ENCODE measurements around the gene GRIFIN.

GRIFIN gene

DNA sequence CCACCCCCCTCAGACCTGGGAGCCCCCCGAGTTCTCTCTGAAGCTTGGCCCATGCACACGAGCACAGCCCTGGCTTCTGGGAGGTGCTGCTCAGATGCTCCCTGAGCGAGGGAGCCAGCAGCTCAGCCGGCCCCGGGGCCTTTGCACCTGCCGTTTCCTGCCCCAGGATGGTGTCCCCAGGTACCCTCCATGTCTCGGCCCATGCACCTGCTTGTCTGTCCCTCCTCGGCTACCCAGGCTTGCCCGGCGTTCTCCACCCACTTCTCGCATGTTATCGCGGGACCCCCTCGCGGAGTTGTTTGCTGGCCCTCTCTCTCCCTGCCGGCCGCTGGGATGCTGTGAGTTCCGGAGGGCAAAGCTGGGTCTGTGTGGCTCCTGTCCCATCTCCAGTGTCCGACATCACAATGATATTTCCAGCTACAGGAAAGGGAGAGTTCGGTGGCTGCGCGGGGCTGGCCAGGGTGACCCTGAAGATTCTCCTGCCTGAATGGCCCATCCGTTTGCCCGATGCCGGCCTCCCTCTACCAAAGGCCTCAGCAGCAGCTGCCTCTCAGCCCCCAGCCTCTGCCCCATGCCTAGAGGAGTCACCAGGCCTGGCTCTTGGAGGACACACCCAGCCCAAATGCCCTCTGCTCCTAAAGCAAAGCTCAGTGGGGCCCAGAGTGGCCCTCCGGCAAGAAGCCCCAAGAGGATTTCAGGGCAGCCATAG lies 31.2 kb upstream of the GRIFIN start:
- TF ChIP-seq, protein P1, sequence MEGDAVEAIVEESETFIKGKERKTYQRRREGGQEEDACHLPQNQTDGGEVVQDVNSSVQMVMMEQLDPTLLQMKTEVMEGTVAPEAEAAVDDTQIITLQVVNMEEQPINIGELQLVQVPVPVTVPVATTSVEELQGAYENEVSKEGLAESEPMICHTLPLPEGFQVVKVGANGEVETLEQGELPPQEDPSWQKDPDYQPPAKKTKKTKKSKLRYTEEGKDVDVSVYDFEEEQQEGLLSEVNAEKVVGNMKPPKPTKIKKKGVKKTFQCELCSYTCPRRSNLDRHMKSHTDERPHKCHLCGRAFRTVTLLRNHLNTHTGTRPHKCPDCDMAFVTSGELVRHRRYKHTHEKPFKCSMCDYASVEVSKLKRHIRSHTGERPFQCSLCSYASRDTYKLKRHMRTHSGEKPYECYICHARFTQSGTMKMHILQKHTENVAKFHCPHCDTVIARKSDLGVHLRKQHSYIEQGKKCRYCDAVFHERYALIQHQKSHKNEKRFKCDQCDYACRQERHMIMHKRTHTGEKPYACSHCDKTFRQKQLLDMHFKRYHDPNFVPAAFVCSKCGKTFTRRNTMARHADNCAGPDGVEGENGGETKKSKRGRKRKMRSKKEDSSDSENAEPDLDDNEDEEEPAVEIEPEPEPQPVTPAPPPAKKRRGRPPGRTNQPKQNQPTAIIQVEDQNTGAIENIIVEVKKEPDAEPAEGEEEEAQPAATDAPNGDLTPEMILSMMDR (IDR thresholded peaks at IDR 0.05; ENCODE audit: insufficient read depth, low read length, poor library complexity, severe bottlenecking) = no peak
- no peak for DNase-seq (ENCODE audit: extremely low read depth, insufficient read length)
- Histone ChIP-seq H3K4me3 (replicated peaks; ENCODE audit: low read depth, low read length) (no peak overlapping the region), H3K36me3 (ENCODE audit: control insufficient read depth, insufficient read depth, low read length) (no peaks in the 10 kb centered on the region), H3K27me3 (replicated peaks; ENCODE audit: control insufficient read depth, insufficient read depth, low read length) (no peaks in the 10 kb centered on the region)

DNA sequence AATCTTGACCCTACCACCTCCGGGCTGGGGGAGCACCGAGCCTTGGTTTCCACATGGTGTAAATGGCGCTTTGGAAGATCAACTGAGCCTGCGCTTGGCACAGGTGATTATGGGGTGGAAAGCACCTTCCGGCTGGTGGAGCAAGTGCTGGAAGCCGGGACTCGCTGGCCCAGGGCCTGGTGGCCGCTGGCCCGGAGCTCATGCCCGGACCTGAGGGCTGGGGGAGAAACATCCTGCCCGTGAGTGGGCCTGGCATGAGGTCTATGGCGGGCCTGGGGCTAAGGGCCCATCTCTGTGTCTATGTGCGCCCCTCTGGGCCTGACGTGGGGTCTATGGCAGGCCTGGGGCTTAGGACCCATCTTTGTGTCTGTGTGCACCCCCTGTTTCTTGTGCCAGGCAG lies 29.2 kb upstream of the GRIFIN start:
- no peak for DNase-seq (ENCODE audit: extremely low read depth, insufficient read length)
- Histone ChIP-seq H3K4me3 (replicated peaks; ENCODE audit: low read depth, low read length) (no peak overlapping the region), H3K27me3 (replicated peaks; ENCODE audit: control insufficient read depth, insufficient read depth, low read length) (no peaks in the 10 kb centered on the region), H3K36me3 (ENCODE audit: control insufficient read depth, insufficient read depth, low read length) (no peaks in the 10 kb centered on the region)
- TF ChIP-seq, protein P1 (IDR thresholded peaks at IDR 0.05; ENCODE audit: insufficient read depth, low read length, poor library complexity, severe bottlenecking) = no peak

DNA sequence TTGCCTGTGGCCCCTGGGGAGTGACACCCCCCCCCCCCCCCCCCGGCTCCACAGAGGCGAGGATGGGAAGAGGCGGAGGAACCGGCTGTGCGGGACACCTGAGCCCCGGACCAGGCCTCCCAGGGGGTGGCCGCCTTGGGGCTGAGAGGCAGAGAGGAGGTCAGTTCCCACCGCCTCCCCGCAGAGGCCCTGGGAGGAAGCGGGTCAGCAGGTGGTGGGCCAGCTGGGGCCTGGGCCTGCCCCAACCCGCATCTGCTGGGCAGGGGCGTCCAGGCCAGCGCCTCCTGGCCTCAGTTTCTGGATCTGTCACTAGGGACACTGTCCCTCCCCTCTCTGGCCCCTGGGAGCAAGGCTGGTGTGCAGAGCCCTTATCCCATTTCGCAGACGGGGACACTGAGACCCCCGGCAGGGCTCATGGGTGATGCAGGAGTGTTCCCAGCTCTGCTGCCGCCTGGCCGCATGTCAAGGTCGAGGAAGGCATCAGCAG lies 28.7 kb upstream of the GRIFIN start:
- TF ChIP-seq, protein P1 (IDR thresholded peaks at IDR 0.05; ENCODE audit: insufficient read depth, low read length, poor library complexity, severe bottlenecking) = no peak
- Histone ChIP-seq H3K27me3 (replicated peaks; ENCODE audit: control insufficient read depth, insufficient read depth, low read length) (no peaks in the 10 kb centered on the region; the same call in 1 of the 2 replicates), H3K36me3 (ENCODE audit: control insufficient read depth, insufficient read depth, low read length) (no peaks in the 10 kb centered on the region), H3K4me3 (replicated peaks; ENCODE audit: low read depth, low read length) (no peak overlapping the region)
- no peak for DNase-seq (ENCODE audit: extremely low read depth, insufficient read length)

DNA sequence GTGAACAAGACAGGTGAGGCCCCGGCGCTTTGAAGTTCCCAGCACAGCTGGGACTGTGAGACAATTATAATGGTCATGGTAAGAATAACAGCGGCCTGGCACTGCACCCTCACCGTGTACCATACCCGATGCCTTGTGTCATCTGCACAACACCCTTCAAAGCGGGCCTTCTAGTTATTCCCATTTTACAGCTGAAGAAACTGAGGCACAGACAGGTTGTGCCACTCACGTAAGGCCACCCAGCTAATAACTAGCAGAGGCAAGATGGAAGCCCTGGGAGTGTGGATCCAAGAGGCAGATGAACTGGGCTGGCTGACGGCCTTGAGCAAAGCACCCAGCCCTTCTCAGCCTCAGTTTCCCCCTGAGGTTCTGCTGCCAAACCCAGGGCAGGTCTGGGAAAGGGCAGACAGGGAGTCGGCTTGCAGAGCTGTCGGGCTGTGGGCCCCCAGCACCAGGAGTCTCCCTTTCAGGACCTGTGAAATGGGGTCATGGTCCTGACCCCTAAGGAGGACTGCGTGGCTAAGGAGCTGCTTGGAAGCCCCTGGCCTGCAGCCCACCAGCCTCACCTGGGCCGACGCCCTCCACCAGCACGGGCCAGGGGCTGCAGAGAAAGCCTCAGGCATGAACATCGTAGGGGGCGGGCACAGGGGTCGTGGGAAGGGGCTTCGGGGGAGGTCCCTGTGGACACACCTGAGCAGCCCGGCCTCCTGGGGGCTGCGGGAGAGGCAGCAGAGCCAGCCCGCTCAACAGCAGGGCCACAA lies 28.1 kb upstream of the GRIFIN start:
- TF ChIP-seq, protein P1 (IDR thresholded peaks at IDR 0.05; ENCODE audit: insufficient read depth, low read length, poor library complexity, severe bottlenecking) = no peak
- Histone ChIP-seq H3K4me3 (replicated peaks; ENCODE audit: low read depth, low read length) (no peak overlapping the region), H3K27me3 (replicated peaks; ENCODE audit: control insufficient read depth, insufficient read depth, low read length) (no peaks in the 10 kb centered on the region; the same call in 1 of the 2 replicates), H3K36me3 (ENCODE audit: control insufficient read depth, insufficient read depth, low read length) (no peaks in the 10 kb centered on the region)
- no peak for DNase-seq (ENCODE audit: extremely low read depth, insufficient read length)

DNA sequence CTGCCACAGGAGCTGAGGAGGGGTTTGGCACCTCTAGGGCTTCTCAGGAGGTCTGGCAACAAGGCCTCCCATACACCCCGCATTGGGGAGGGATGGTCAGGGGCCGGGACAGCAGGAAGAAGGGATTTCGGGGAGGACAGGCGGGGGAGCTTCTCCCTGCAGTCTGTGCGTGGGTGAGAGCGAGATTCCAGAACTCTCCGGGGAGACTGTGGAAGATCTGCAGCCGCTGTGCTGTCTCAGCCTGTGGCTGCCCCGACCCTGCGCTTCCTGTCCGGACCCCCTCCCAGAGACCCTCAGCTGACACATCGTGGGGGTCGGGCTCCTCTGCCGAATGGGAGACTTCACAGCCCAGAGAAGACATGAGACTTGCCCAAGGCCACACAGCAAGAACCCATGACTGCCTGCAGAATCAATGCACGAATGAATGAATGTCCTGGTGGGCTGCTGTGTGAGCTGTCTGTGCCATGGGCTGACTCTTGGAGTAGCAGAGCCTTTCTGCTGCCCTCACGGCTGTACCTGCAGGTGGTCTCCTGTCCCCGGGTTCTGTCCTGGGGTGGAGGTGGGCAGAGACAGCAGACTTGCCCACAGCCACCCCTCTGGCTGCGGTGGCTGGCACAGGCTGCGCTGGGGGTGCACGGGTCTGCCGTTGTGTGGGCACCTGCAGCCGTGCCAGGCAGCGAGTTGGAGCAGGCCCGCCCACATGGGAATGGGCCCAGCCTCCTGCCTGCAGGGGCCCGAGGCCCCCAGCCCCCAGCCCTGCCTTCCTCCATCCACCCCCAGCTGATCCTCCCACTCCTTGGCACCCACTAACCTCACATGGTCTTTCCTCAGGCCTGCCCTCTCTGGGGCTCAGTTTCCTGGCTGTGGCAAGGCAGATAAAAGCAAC lies 27.1 kb upstream of the GRIFIN start:
- Histone ChIP-seq H3K27me3 (replicated peaks; ENCODE audit: control insufficient read depth, insufficient read depth, low read length) (no peaks in the 10 kb centered on the region; the same call in 1 of the 2 replicates), H3K36me3 (ENCODE audit: control insufficient read depth, insufficient read depth, low read length) (no peaks in the 10 kb centered on the region), H3K4me3 (replicated peaks; ENCODE audit: low read depth, low read length) (no peak overlapping the region)
- TF ChIP-seq, protein P1 (IDR thresholded peaks at IDR 0.05; ENCODE audit: insufficient read depth, low read length, poor library complexity, severe bottlenecking) = no peak
- no peak for DNase-seq (ENCODE audit: extremely low read depth, insufficient read length)

Measured in GM06990 (cell line).